ENCODE data around the gene FMO4.

Gene FMO4

DNA sequence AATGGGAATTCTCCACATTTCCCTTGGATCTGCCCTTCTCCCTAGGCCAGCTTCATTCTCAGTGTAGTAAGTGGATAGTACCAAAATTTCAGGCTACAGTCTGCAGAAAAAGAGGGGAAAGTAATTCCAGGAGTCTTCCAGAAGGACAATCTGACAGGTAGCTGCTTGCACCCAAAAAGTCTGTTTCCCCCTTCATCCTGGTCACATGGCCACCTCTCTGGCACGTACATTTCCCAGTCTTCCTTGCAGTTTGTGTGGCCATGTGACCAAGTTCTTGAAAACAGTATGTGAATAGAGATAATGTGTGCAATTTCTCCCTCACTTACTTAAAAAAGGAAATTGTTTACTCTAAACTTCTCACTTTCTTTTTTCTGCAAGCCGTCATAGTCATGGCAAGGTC is 14.6 kb upstream of the FMO4 start:
- no peak overlapping the region for H2BK120ac ChIP-seq (ENCODE audit: low read depth, low read length)
- H2BK5ac ChIP-seq (ENCODE audit: low read depth, low read length, poor library complexity, severe bottlenecking), result no peak overlapping the region
- 87% methylated on average over 1 of the region's 2 CpGs for WGBS
- H3K18ac ChIP-seq (ENCODE audit: low read depth in 1 of 2, low read length in 2 of 2), result no peak overlapping the region
- H3K23ac ChIP-seq (ENCODE audit: low read length in 2 of 2), result no peak overlapping the region
- H2AFZ ChIP-seq (ENCODE audit: low read depth, low read length), result no peak overlapping the region
- H3K4me1 ChIP-seq (ENCODE audit: control insufficient read depth, insufficient read depth, low read depth, low read length), result no peaks in the 10 kb centered on the region
- no peak overlapping the region for H3K4ac ChIP-seq (ENCODE audit: low read depth in 1 of 2, low read length in 2 of 2)
- no peaks in the 10 kb centered on the region for H3K79me1 ChIP-seq (replicated peaks; ENCODE audit: low read length, poor library complexity, severe bottlenecking)
- no peak overlapping the region for H3K4me3 ChIP-seq (ENCODE audit: insufficient read depth in 1 of 2, low read depth in 1 of 2, low read length in 2 of 2)
- no peak overlapping the region for H3K4me2 ChIP-seq (ENCODE audit: low read length, poor library complexity, severe bottlenecking)
- no peak for DNase-seq
- H2AK5ac ChIP-seq (ENCODE audit: low read length, severe bottlenecking), result no peak overlapping the region
- H3K27me3 ChIP-seq (ENCODE audit: control insufficient read depth in 1 of 2, insufficient read depth in 1 of 2, low read length in 2 of 2), result no peaks in the 10 kb centered on the region
- H3K9ac ChIP-seq (ENCODE audit: low read length), result no peak overlapping the region
- H3K27ac ChIP-seq (ENCODE audit: low read length, poor library complexity, severe bottlenecking), result no peak overlapping the region
- peaks cover 49% of the 10 kb centered on the region for H3K9me3 ChIP-seq (ENCODE audit: control insufficient read depth, low read length)
- no peak overlapping the region for H3K14ac ChIP-seq (ENCODE audit: low read length in 2 of 2)
- no peak overlapping the region for H2BK12ac ChIP-seq (ENCODE audit: low read length in 2 of 2)
- H2BK15ac ChIP-seq (ENCODE audit: low read depth, poor library complexity, severe bottlenecking), result no peak overlapping the region
- no peak overlapping the region for H4K91ac ChIP-seq (ENCODE audit: low read length)
- no peaks in the 10 kb centered on the region for H3K36me3 ChIP-seq (ENCODE audit: control insufficient read depth in 1 of 2, insufficient read depth in 2 of 2, low read depth in 1 of 2, low read length in 2 of 2)
- no peak overlapping the region for H4K8ac ChIP-seq (ENCODE audit: low read length)

DNA sequence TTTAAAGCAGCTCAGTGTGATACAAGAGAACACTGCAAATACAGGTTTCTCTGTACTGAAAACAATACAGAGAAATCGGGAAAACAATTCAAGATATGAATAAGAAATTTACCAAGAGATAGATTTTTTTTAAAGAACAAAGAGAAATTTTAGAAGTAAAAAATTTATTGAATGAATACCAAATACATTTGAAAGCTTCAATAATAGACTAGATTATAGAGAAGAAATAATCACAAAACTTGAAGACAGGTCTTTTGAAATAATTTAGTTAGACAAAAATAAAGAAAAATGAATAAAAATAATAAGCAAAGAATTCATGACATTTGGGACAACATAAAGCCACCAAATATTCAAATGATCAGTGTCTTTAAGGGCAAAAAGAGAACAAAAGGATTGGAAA is 13.6 kb upstream of the FMO4 start:
- Histone ChIP-seq H3K4me3 (ENCODE audit: insufficient read depth in 1 of 2, low read depth in 1 of 2, low read length in 2 of 2) (no peak overlapping the region), H3K23ac (ENCODE audit: low read length in 2 of 2) (no peak overlapping the region), H3K4me1 (ENCODE audit: control insufficient read depth, insufficient read depth, low read depth, low read length) (no peaks in the 10 kb centered on the region), H2BK15ac (ENCODE audit: low read depth, poor library complexity, severe bottlenecking) (no peak overlapping the region), H3K27me3 (ENCODE audit: control insufficient read depth in 1 of 2, insufficient read depth in 1 of 2, low read length in 2 of 2) (no peaks in the 10 kb centered on the region), H3K18ac (ENCODE audit: low read depth in 1 of 2, low read length in 2 of 2) (no peak overlapping the region), H4K91ac (ENCODE audit: low read length) (no peak overlapping the region), H2BK120ac (ENCODE audit: low read depth, low read length) (no peak overlapping the region), H3K9ac (ENCODE audit: low read length) (no peak overlapping the region), H2AFZ (ENCODE audit: low read depth, low read length) (no peak overlapping the region), H3K27ac (ENCODE audit: low read length, poor library complexity, severe bottlenecking) (no peak overlapping the region), H3K79me1 (replicated peaks; ENCODE audit: low read length, poor library complexity, severe bottlenecking) (no peaks in the 10 kb centered on the region), H4K8ac (ENCODE audit: low read length) (no peak overlapping the region), H3K14ac (ENCODE audit: low read length in 2 of 2) (no peak overlapping the region), H2AK5ac (ENCODE audit: low read length, severe bottlenecking) (no peak overlapping the region), H3K4ac (ENCODE audit: low read depth in 1 of 2, low read length in 2 of 2) (no peak overlapping the region), H3K36me3 (ENCODE audit: control insufficient read depth in 1 of 2, insufficient read depth in 2 of 2, low read depth in 1 of 2, low read length in 2 of 2) (no peaks in the 10 kb centered on the region), H3K9me3 (ENCODE audit: control insufficient read depth, low read length) (peaks cover 55% of the 10 kb centered on the region), H2BK5ac (ENCODE audit: low read depth, low read length, poor library complexity, severe bottlenecking) (no peak overlapping the region), H2BK12ac (ENCODE audit: low read length in 2 of 2) (no peak overlapping the region), H3K4me2 (ENCODE audit: low read length, poor library complexity, severe bottlenecking) (no peak overlapping the region)
- no peak for DNase-seq
- WGBS, result no CpG with 5 or more reads among the region's 1 CpG

DNA sequence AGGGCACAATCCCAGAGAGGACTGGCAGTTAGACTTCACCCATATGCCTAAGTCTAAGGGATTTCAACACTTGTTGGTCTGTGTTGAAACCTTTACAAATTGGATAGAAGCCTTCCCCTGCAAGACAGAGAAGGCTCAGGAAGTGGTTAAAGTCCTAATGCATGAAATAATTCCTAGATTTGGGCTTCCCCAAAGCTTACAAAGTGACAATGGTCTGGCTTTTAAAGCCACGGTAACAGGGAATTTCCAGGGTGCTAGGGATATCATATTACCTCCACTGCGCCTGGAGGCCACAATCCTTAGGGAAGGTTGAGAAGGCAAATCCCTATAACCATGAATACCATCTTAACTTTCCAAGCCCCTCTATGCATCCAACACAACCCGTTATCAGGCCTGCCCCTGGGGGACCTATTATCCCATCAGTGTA is 3.3 kb upstream of the FMO4 start:
- Histone ChIP-seq H3K27ac (ENCODE audit: low read length, poor library complexity, severe bottlenecking) (no peak overlapping the region), H2BK5ac (ENCODE audit: low read depth, low read length, poor library complexity, severe bottlenecking) (no peak overlapping the region), H3K4me2 (ENCODE audit: low read length, poor library complexity, severe bottlenecking) (no peak overlapping the region), H2AFZ (ENCODE audit: low read depth, low read length) (no peak overlapping the region), H4K91ac (ENCODE audit: low read length) (no peak overlapping the region), H4K8ac (ENCODE audit: low read length) (no peak overlapping the region), H3K9me3 (ENCODE audit: control insufficient read depth, low read length) (no peaks in the 10 kb centered on the region), H3K4me3 (ENCODE audit: insufficient read depth in 1 of 2, low read depth in 1 of 2, low read length in 2 of 2) (no peak overlapping the region), H3K27me3 (ENCODE audit: control insufficient read depth in 1 of 2, insufficient read depth in 1 of 2, low read length in 2 of 2) (no peaks in the 10 kb centered on the region), H2AK5ac (ENCODE audit: low read length, severe bottlenecking) (no peak overlapping the region), H3K79me1 (replicated peaks; ENCODE audit: low read length, poor library complexity, severe bottlenecking) (no peaks in the 10 kb centered on the region), H3K36me3 (ENCODE audit: control insufficient read depth in 1 of 2, insufficient read depth in 2 of 2, low read depth in 1 of 2, low read length in 2 of 2) (no peaks in the 10 kb centered on the region), H3K9ac (ENCODE audit: low read length) (no peak overlapping the region), H3K23ac (ENCODE audit: low read length in 2 of 2) (no peak overlapping the region), H3K4me1 (ENCODE audit: control insufficient read depth, insufficient read depth, low read depth, low read length) (no peaks in the 10 kb centered on the region), H2BK15ac (ENCODE audit: low read depth, poor library complexity, severe bottlenecking) (no peak overlapping the region), H3K4ac (ENCODE audit: low read depth in 1 of 2, low read length in 2 of 2) (no peak overlapping the region), H2BK120ac (ENCODE audit: low read depth, low read length) (no peak overlapping the region), H3K14ac (ENCODE audit: low read length in 2 of 2) (no peak overlapping the region), H3K18ac (ENCODE audit: low read depth in 1 of 2, low read length in 2 of 2) (no peak overlapping the region), H2BK12ac (ENCODE audit: low read length in 2 of 2) (no peak overlapping the region)
- DNase-seq, result no peak
- WGBS, result 51% methylated on average over 3 of the region's 3 CpGs

DNA sequence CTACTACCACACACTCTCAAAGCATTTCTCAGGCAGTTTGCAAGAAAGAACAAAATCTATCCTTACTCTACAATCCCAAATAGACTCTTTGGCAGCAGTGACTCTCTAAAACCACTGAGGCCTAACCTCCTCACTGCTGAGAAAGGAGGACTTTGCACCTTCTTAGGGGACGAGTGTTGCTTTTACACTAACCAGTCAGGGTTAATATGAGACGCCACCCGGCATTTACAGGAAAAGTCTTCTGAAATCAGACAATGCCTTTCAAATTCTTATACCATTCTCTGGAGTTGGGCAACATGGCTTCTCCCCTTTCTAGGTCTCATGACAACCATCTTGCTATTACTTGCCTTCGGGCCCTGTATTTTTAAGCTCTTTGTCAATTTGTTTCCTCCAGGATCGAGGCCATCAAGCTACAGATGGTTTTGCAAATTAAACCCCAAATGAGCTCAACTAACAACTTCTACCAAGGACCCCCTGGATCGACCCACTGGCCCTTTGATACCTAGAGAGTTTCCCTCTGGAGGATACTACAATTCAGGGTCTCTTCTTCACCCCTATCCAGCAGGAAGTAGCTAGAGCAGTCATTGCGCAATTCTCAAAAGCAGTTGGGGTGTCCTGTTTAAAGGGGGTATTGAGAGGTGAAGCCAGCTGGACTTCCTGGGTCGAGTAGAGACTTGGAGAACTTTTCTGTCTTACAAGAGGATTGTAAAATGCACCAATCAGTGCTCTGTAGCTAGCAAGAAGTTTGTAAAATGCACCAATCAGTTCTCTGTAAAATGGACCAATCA is 2.0 kb upstream of the FMO4 start:
- H3K18ac ChIP-seq (ENCODE audit: low read depth in 1 of 2, low read length in 2 of 2), result no peak overlapping the region
- no peak overlapping the region for H2BK15ac ChIP-seq (ENCODE audit: low read depth, poor library complexity, severe bottlenecking)
- no peak overlapping the region for H3K14ac ChIP-seq (ENCODE audit: low read length in 2 of 2)
- H3K27me3 ChIP-seq (ENCODE audit: control insufficient read depth in 1 of 2, insufficient read depth in 1 of 2, low read length in 2 of 2), result no peaks in the 10 kb centered on the region
- no peaks in the 10 kb centered on the region for H3K79me1 ChIP-seq (replicated peaks; ENCODE audit: low read length, poor library complexity, severe bottlenecking)
- H3K4me3 ChIP-seq (ENCODE audit: insufficient read depth in 1 of 2, low read depth in 1 of 2, low read length in 2 of 2), result no peak overlapping the region
- no peak overlapping the region for H4K91ac ChIP-seq (ENCODE audit: low read length)
- no peaks in the 10 kb centered on the region for H3K9me3 ChIP-seq (ENCODE audit: control insufficient read depth, low read length)
- no peaks in the 10 kb centered on the region for H3K4me1 ChIP-seq (ENCODE audit: control insufficient read depth, insufficient read depth, low read depth, low read length)
- no peak overlapping the region for H2AFZ ChIP-seq (ENCODE audit: low read depth, low read length)
- no peak overlapping the region for H3K4ac ChIP-seq (ENCODE audit: low read depth in 1 of 2, low read length in 2 of 2)
- no peak overlapping the region for H3K23ac ChIP-seq (ENCODE audit: low read length in 2 of 2)
- H2BK5ac ChIP-seq (ENCODE audit: low read depth, low read length, poor library complexity, severe bottlenecking), result no peak overlapping the region
- H3K36me3 ChIP-seq (ENCODE audit: control insufficient read depth in 1 of 2, insufficient read depth in 2 of 2, low read depth in 1 of 2, low read length in 2 of 2), result no peaks in the 10 kb centered on the region
- no peak overlapping the region for H3K9ac ChIP-seq (ENCODE audit: low read length)
- no peak overlapping the region for H2BK12ac ChIP-seq (ENCODE audit: low read length in 2 of 2)
- no peak overlapping the region for H3K27ac ChIP-seq (ENCODE audit: low read length, poor library complexity, severe bottlenecking)
- WGBS, result 78% methylated on average over 8 of the region's 8 CpGs
- no peak overlapping the region for H3K4me2 ChIP-seq (ENCODE audit: low read length, poor library complexity, severe bottlenecking)
- no peak overlapping the region for H2BK120ac ChIP-seq (ENCODE audit: low read depth, low read length)
- DNase-seq, result no peak
- no peak overlapping the region for H2AK5ac ChIP-seq (ENCODE audit: low read length, severe bottlenecking)
- H4K8ac ChIP-seq (ENCODE audit: low read length), result no peak overlapping the region
